ENCODE results near the gene ZFAND3. TPM values are rescaled to one million over a fixed set of nuclear protein-coding genes. Genes with fewer than 3 reads are reported as not detected.

ZFAND3 gene
- polyA plus RNA-seq, 1 donor from 2014 or later, result 19.7 TPM

DNA sequence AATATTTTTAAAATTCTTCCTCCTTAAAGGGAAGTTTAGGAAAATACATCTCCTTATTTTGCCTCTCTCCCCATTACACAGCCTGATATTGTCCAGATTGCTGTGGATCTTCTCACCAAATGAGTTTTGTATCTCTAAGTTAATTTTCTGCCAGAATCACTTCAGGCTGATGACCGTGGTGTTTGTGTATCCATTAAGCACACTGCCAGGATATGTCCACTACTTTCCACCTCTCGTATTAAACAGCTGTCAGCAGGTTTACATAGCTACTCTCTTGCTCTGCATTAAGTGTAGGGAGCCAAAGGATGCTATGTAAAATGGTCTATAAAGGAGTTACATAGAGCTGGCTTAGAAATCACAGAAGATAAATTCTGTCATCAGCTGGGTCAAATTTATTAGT, 201.1 kb downstream of the ZFAND3 start:
- TF ChIP-seq EP300 (conservative IDR thresholded peaks at IDR 0.05; ENCODE audit: poor library complexity, severe bottlenecking), result no peak
- TF ChIP-seq TAF1 (IDR thresholded peaks at IDR 0.05; ENCODE audit: low read depth), result no peak
- no peak for TF ChIP-seq POLR2AphosphoS5 (IDR thresholded peaks at IDR 0.05)
- TF ChIP-seq MXI1 (conservative IDR thresholded peaks at IDR 0.05; ENCODE audit: poor library complexity, severe bottlenecking), result no peak
- TF ChIP-seq, protein P1, sequence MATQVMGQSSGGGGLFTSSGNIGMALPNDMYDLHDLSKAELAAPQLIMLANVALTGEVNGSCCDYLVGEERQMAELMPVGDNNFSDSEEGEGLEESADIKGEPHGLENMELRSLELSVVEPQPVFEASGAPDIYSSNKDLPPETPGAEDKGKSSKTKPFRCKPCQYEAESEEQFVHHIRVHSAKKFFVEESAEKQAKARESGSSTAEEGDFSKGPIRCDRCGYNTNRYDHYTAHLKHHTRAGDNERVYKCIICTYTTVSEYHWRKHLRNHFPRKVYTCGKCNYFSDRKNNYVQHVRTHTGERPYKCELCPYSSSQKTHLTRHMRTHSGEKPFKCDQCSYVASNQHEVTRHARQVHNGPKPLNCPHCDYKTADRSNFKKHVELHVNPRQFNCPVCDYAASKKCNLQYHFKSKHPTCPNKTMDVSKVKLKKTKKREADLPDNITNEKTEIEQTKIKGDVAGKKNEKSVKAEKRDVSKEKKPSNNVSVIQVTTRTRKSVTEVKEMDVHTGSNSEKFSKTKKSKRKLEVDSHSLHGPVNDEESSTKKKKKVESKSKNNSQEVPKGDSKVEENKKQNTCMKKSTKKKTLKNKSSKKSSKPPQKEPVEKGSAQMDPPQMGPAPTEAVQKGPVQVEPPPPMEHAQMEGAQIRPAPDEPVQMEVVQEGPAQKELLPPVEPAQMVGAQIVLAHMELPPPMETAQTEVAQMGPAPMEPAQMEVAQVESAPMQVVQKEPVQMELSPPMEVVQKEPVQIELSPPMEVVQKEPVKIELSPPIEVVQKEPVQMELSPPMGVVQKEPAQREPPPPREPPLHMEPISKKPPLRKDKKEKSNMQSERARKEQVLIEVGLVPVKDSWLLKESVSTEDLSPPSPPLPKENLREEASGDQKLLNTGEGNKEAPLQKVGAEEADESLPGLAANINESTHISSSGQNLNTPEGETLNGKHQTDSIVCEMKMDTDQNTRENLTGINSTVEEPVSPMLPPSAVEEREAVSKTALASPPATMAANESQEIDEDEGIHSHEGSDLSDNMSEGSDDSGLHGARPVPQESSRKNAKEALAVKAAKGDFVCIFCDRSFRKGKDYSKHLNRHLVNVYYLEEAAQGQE (IDR thresholded peaks at IDR 0.05; ENCODE audit: borderline replicate concordance), result no peak
- TF ChIP-seq RAD21 (conservative IDR thresholded peaks at IDR 0.05), result no peak
- no peak for TF ChIP-seq SMC3 (conservative IDR thresholded peaks at IDR 0.05; ENCODE audit: poor library complexity)
- TF ChIP-seq, protein P2, sequence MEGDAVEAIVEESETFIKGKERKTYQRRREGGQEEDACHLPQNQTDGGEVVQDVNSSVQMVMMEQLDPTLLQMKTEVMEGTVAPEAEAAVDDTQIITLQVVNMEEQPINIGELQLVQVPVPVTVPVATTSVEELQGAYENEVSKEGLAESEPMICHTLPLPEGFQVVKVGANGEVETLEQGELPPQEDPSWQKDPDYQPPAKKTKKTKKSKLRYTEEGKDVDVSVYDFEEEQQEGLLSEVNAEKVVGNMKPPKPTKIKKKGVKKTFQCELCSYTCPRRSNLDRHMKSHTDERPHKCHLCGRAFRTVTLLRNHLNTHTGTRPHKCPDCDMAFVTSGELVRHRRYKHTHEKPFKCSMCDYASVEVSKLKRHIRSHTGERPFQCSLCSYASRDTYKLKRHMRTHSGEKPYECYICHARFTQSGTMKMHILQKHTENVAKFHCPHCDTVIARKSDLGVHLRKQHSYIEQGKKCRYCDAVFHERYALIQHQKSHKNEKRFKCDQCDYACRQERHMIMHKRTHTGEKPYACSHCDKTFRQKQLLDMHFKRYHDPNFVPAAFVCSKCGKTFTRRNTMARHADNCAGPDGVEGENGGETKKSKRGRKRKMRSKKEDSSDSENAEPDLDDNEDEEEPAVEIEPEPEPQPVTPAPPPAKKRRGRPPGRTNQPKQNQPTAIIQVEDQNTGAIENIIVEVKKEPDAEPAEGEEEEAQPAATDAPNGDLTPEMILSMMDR (IDR thresholded peaks at IDR 0.05; ENCODE audit: poor library complexity, severe bottlenecking), result no peak
- TF ChIP-seq EZH2 (IDR thresholded peaks at IDR 0.05; ENCODE audit: borderline replicate concordance, insufficient read depth, low read length, poor library complexity, severe bottlenecking), result no peak
- Histone ChIP-seq H3K27me3 (ENCODE audit: insufficient read depth, low read depth, low read length) (no peaks in the 10 kb centered on the region), H3K9ac (ENCODE audit: low read length) (no peak overlapping the region), H3K4me3 (ENCODE audit: low read length) (no peak overlapping the region), H3F3A (ENCODE audit: insufficient read depth, low read length, poor library complexity, severe bottlenecking) (no peaks in the 10 kb centered on the region), H3K9me3 (ENCODE audit: low read length) (no peaks in the 10 kb centered on the region), H4K20me1 (ENCODE audit: insufficient read depth) (no peaks in the 10 kb centered on the region), H3K27ac (ENCODE audit: low read length) (no peak overlapping the region), H2AFZ (ENCODE audit: low read depth, low read length) (no peak overlapping the region), H3K79me2 (replicated peaks; ENCODE audit: insufficient read depth, low read length) (peaks cover 11% of the 10 kb centered on the region), H3K36me3 (ENCODE audit: insufficient read depth, low read length) (no peaks in the 10 kb centered on the region), H3K9me2 (ENCODE audit: insufficient read depth, low read length) (no peaks in the 10 kb centered on the region), H3K4me2 (ENCODE audit: low read length) (no peak overlapping the region)

DNA sequence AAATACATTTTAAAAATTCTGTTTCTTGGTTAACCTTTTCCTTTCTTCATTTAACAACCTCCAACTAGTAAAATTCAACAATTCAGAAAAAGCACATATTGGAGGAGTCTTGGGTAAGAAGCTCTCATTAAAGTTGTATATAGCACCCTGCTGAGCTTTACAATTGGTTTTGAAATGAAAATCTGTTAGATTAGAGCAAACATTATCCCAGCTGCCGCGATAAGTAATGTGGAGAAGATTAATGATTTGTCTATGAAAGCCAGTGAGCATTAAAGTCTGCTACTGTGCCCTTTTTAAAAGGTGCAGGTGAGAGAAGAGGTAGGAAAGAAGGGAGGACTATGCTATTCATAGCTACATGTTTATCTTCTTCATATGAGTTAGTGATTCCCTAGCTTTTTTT, 201.5 kb downstream of the ZFAND3 start:
- Histone ChIP-seq H3K9ac (ENCODE audit: low read length) (no peak overlapping the region), H3K9me2 (ENCODE audit: insufficient read depth, low read length) (no peaks in the 10 kb centered on the region), H4K20me1 (ENCODE audit: insufficient read depth) (no peaks in the 10 kb centered on the region), H3K36me3 (ENCODE audit: insufficient read depth, low read length) (no peaks in the 10 kb centered on the region), H2AFZ (ENCODE audit: low read depth, low read length) (no peak overlapping the region), H3K4me2 (ENCODE audit: low read length) (no peak overlapping the region), H3K27me3 (ENCODE audit: insufficient read depth, low read depth, low read length) (no peaks in the 10 kb centered on the region), H3F3A (ENCODE audit: insufficient read depth, low read length, poor library complexity, severe bottlenecking) (no peaks in the 10 kb centered on the region), H3K4me3 (ENCODE audit: low read length) (no peak overlapping the region), H3K79me2 (replicated peaks; ENCODE audit: insufficient read depth, low read length) (peaks cover 9% of the 10 kb centered on the region), H3K27ac (ENCODE audit: low read length) (no peak overlapping the region), H3K9me3 (ENCODE audit: low read length) (no peaks in the 10 kb centered on the region)
- TF ChIP-seq MXI1 (conservative IDR thresholded peaks at IDR 0.05; ENCODE audit: poor library complexity, severe bottlenecking), result no peak
- no peak for TF ChIP-seq EP300 (conservative IDR thresholded peaks at IDR 0.05; ENCODE audit: poor library complexity, severe bottlenecking)
- TF ChIP-seq, protein P1 (IDR thresholded peaks at IDR 0.05; ENCODE audit: borderline replicate concordance), result no peak
- TF ChIP-seq, protein P2 (IDR thresholded peaks at IDR 0.05; ENCODE audit: poor library complexity, severe bottlenecking), result no peak
- TF ChIP-seq POLR2AphosphoS5 (IDR thresholded peaks at IDR 0.05), result no peak
- TF ChIP-seq RAD21 (conservative IDR thresholded peaks at IDR 0.05), result no peak

Data from neural cell (in vitro differentiated cells).